ENCODE measurements around the gene CELSR3.

CELSR3 gene

GRCh38 chr3:48660800-48661400, 1.8 kb downstream of the CELSR3 start:
- Histone ChIP-seq H3K27me3 (no peaks in the 10 kb centered on the region), H3K9me3 (no peaks in the 10 kb centered on the region), H3K4me3 (ENCODE audit: low read depth, low read length) (no peak overlapping the region), H3K36me3 (peaks cover 47% of the 10 kb centered on the region), H3K4me1 (no peaks in the 10 kb centered on the region)
- no peak for TF ChIP-seq CTCF (IDR thresholded peaks at IDR 0.05; ENCODE audit: low read depth, low read length)
- DNase-seq: no peak

GRCh38 chr3:48656841-48657281, 5.8 kb downstream of the CELSR3 start:
- peaks cover 47% of the 10 kb centered on the region for H3K36me3 ChIP-seq
- H3K9me3 ChIP-seq: no peaks in the 10 kb centered on the region
- no peak for TF ChIP-seq CTCF (IDR thresholded peaks at IDR 0.05; ENCODE audit: low read depth, low read length)
- no peak overlapping the region for H3K4me3 ChIP-seq (ENCODE audit: low read depth, low read length)
- no peaks in the 10 kb centered on the region for H3K4me1 ChIP-seq
- no peaks in the 10 kb centered on the region for H3K27me3 ChIP-seq
- DNase-seq: no peak

- Histone ChIP-seq H3K9me3 (no peaks in the 10 kb centered on the region), H3K4me3 (ENCODE audit: low read depth, low read length) (no peak overlapping the region), H3K4me1 (no peaks in the 10 kb centered on the region), H3K27me3 (no peaks in the 10 kb centered on the region), H3K36me3 (peaks cover 42% of the 10 kb centered on the region)
- TF ChIP-seq CTCF (IDR thresholded peaks at IDR 0.05; ENCODE audit: low read depth, low read length): no peak
- DNase-seq: no peak
Measured at GRCh38 chr3:48656061-48656840, 6.4 kb downstream of the CELSR3 start.

GRCh38 chr3:48655606-48656005, 7.1 kb downstream of the CELSR3 start:
- Histone ChIP-seq H3K27me3 (no peaks in the 10 kb centered on the region), H3K36me3 (peaks cover 36% of the 10 kb centered on the region), H3K4me3 (ENCODE audit: low read depth, low read length) (no peak overlapping the region), H3K4me1 (no peaks in the 10 kb centered on the region), H3K9me3 (no peaks in the 10 kb centered on the region)
- DNase-seq: no peak
- TF ChIP-seq CTCF (IDR thresholded peaks at IDR 0.05; ENCODE audit: low read depth, low read length): no peak

GRCh38 chr3:48655063-48655462, 7.6 kb downstream of the CELSR3 start:
- TF ChIP-seq CTCF (IDR thresholded peaks at IDR 0.05; ENCODE audit: low read depth, low read length): no peak
- Histone ChIP-seq H3K36me3 (peaks cover 31% of the 10 kb centered on the region), H3K4me1 (no peaks in the 10 kb centered on the region), H3K4me3 (ENCODE audit: low read depth, low read length) (no peak overlapping the region), H3K27me3 (no peaks in the 10 kb centered on the region), H3K9me3 (no peaks in the 10 kb centered on the region)
- no peak for DNase-seq

Measured in BE2C (cell line).